ENCODE results near the gene FAM221B. TPM values are rescaled to one million over a fixed set of nuclear protein-coding genes. Genes with fewer than 3 reads are reported as not detected.

The FAM221B gene
- total RNA-seq, 1 experiment from 2014 or later: not detected

DNA sequence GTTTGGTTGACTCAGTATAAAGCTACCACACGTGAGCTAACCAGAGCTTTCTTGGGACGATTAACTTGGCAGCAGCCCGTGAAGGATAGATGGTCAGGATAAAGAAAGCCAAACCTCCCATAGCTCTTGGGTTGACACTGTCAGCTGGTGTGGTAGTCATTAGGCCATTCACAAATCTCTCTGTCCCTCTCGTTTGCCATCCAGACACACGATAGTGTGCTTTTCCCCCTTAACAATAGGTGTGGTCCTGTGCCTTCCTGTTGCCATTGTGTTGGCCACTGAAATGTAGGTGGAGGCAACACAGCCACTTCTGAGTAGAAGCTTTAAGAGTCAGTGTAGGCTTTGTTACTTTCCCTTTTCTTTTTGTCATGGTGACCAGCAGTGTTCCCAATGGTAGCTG lies 29.9 kb upstream of the FAM221B start:
- Histone ChIP-seq H3K9me3 (replicated peaks) (no peaks in the 10 kb centered on the region), H3K4me3 (no peak overlapping the region), H3K27ac (no peak overlapping the region), H3K36me3 (no peaks in the 10 kb centered on the region), H3K27me3 (replicated peaks) (no peaks in the 10 kb centered on the region), H3K4me1 (replicated peaks) (no peaks in the 10 kb centered on the region)
- no peak for DNase-seq (ENCODE audit: low read depth in 1 of 2, low spot score in 2 of 2)

DNA sequence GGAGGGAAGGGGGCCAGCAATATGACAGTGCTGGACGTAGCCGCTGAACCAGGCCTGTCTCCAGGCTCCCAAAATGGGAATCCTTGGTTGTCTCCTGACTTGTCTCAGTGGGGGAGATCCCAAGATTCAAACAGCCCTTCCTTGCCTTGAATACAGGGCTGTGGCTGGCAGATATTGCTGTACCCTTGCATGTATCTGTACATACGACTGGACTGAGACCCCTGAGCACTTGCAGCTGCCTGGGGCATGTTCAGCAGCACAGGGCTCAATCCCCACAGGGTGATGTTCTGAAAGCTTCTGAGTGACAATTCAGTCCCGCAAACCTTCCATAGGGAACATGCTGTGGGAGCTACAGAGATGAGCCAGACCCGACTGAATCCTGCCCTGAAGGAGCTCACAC lies 28.4 kb upstream of the FAM221B start:
- no peak for DNase-seq (ENCODE audit: low read depth in 1 of 2, low spot score in 2 of 2)
- no peak overlapping the region for H3K27ac ChIP-seq
- no peak overlapping the region for H3K4me3 ChIP-seq
- H3K27me3 ChIP-seq (replicated peaks): no peaks in the 10 kb centered on the region
- no peaks in the 10 kb centered on the region for H3K4me1 ChIP-seq (replicated peaks)
- H3K36me3 ChIP-seq: no peaks in the 10 kb centered on the region
- H3K9me3 ChIP-seq (replicated peaks): no peaks in the 10 kb centered on the region

GRCh38 chr9:35856206-35856605 lies 27.7 kb upstream of the FAM221B start:
- H3K27ac ChIP-seq: no peak overlapping the region
- no peaks in the 10 kb centered on the region for H3K27me3 ChIP-seq (replicated peaks)
- no peaks in the 10 kb centered on the region for H3K9me3 ChIP-seq (replicated peaks)
- no peak overlapping the region for H3K4me3 ChIP-seq
- H3K4me1 ChIP-seq (replicated peaks): no peaks in the 10 kb centered on the region
- no peak for DNase-seq (ENCODE audit: low read depth in 1 of 2, low spot score in 2 of 2)
- no peaks in the 10 kb centered on the region for H3K36me3 ChIP-seq

DNA sequence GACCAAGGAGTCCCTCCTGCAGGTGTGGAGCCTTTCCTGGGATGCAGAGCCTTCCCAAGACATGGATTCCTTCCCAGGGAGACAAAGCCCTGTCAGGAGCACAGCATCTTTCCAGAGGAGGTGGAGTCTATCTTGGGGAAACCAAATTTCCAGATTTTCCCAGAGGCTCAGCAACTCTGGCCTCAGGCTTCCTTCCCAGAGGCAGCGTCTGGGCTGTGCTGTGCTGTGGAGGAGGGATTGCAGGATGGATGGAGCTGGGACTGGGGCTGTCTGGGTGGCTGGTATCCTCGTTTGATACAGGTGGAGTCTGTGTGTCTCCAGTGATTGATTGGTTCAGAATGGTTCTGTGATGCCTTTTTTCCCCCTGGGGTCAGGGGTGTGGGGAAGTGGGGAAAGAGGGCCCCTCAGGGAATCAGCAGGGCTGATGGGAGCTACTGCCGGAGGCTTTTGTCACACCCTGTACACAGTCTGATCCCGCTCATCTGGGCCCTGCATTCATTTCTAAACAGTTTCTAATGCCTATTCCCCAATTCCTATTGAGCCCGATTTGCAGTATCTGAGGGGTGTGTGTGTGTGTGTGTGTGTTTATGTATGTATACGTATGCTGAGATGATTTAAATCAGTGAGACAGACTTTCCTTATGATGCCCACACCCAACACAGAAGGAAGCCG lies 25.7 kb upstream of the FAM221B start:
- H3K4me1 ChIP-seq (replicated peaks): no peaks in the 10 kb centered on the region
- no peaks in the 10 kb centered on the region for H3K9me3 ChIP-seq (replicated peaks)
- H3K4me3 ChIP-seq: no peak overlapping the region
- no peak overlapping the region for H3K27ac ChIP-seq
- H3K36me3 ChIP-seq: no peaks in the 10 kb centered on the region
- DNase-seq (ENCODE audit: low read depth in 1 of 2, low spot score in 2 of 2): no peak
- H3K27me3 ChIP-seq (replicated peaks): no peaks in the 10 kb centered on the region

GRCh38 chr9:35852876-35853865 lies 24.6 kb upstream of the FAM221B start:
- no peaks in the 10 kb centered on the region for H3K36me3 ChIP-seq
- no peak overlapping the region for H3K4me3 ChIP-seq
- no peaks in the 10 kb centered on the region for H3K27me3 ChIP-seq (replicated peaks)
- no peaks in the 10 kb centered on the region for H3K9me3 ChIP-seq (replicated peaks)
- peak in 1 of 2 experiments; percentile 8 for DNase-seq (ENCODE audit: low read depth in 1 of 2, low spot score in 2 of 2)
- H3K4me1 ChIP-seq (replicated peaks): no peaks in the 10 kb centered on the region
- H3K27ac ChIP-seq: no peak overlapping the region

DNA sequence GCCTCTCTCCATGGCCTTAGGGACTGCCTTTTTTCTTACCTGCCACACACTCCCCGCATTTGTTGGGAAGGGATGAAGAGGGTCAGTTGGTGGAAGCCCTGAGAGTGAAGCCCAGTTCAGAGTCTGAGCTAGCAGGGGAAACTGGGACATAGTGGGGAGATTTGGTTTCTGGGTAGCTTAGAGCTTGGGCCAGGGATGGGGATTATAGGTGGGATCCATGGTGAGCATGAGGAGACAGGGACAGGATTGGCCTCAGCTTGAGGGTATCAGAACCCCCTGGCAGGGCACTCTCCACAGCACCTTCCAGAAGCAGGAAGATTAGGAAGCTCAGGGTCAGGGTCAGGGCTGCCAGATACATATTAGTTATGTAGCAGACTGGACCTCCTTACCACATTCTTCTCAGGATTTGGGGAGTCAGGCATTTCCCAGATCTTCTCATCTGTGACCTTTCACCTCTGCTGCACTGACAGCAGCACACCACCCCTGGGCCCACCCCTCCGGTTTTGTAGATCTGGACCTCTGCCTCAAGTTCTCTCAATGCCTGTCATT lies 23.8 kb upstream of the FAM221B start:
- no peak for DNase-seq (ENCODE audit: low read depth in 1 of 2, low spot score in 2 of 2)
- Histone ChIP-seq H3K4me1 (replicated peaks) (no peaks in the 10 kb centered on the region), H3K9me3 (replicated peaks) (no peaks in the 10 kb centered on the region), H3K4me3 (no peak overlapping the region), H3K36me3 (no peaks in the 10 kb centered on the region), H3K27me3 (replicated peaks) (no peaks in the 10 kb centered on the region), H3K27ac (no peak overlapping the region)

GRCh38 chr9:35847792-35848572 lies 19.4 kb upstream of the FAM221B start:
- H3K9me3 ChIP-seq (replicated peaks): no peaks in the 10 kb centered on the region
- H3K27ac ChIP-seq: no peak overlapping the region
- no peaks in the 10 kb centered on the region for H3K27me3 ChIP-seq (replicated peaks)
- peaks cover 11% of the 10 kb centered on the region for H3K4me1 ChIP-seq (replicated peaks)
- H3K36me3 ChIP-seq: no peaks in the 10 kb centered on the region
- no peak for DNase-seq (ENCODE audit: low read depth in 1 of 2, low spot score in 2 of 2)
- H3K4me3 ChIP-seq: no peak overlapping the region

DNA sequence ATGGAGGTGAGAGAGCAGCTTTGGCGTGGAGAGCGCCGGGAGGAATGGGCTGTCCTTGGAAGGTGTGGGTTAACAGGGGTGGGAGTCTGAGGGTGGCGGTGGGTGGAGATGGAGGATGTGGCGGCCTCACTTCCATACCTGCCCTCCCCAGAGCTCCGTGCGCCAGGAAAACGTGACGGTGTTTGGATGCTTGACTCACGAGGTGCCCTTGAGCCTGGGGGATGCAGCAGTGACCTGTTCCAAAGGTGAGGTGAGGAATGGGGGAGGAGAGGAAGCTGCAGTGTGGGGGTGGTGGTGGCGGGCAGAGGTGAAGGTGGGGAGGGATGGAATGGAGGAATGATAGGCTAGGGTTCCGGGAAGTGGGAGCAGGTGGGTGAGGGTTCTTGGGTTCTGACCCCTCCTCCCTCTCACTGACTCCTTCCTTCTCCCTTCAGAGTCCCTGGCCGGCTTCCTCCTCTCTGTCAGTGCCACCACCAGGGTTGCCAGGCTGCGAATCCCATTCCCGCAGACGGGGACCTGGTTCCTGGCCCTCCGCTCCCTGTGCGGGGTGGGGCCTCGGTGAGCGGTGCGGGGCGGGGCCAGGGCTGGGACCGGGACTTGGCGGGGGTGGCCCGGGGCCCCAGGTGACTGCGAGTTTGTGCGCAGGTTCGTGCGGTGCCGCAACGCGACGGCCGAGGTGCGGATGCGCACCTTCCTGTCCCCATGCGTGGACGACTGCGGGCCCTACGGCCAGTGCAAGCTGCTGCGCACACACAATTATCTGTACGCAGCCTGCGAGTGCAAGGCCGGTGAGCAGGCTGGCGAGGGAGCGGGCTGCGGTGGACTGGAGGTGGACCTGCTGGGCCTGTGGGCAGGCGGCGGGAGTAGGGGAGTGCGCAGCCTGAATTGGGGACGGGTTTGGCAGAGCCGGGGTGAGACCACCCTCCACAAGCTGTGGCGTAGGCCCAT lies 17.6 kb upstream of the FAM221B start:
- Histone ChIP-seq H3K4me3 (no peak overlapping the region), H3K36me3 (no peaks in the 10 kb centered on the region), H3K27ac (no peak overlapping the region), H3K27me3 (replicated peaks) (no peaks in the 10 kb centered on the region), H3K9me3 (replicated peaks) (no peaks in the 10 kb centered on the region), H3K4me1 (replicated peaks) (peaks cover 11% of the 10 kb centered on the region)
- DNase-seq (ENCODE audit: low read depth in 1 of 2, low spot score in 2 of 2): no peak

DNA sequence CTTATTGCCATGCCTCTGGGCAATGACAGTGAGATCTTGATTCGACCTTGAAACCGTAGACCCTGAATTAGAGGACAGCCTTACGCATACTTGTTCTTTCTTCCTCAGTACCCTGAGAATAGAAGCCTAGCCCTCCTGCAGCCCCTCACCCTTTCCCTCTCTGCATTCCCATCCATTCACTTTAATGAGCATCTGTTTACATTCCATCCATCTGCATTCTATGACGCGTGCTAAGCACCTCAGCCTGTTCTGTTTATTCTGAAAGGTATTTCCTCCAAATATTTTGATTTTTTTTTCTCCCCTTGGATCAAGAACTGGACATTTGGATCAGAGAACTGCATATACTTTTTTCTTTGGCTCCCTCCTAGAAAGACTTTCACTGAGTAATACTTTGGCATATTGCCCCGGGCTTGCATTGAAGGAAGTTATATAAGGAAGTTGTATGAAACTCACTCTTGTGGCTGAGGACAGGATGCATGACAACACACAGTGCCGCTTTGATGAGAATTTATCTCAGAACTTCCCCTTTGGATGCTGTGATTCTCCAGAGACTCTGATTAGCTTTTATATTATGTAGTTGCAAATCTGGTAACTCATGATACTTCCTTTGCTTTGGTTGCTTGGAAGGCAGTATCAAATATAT lies 16.2 kb upstream of the FAM221B start:
- H3K27ac ChIP-seq: no peak overlapping the region
- no peaks in the 10 kb centered on the region for H3K9me3 ChIP-seq (replicated peaks)
- DNase-seq (ENCODE audit: low read depth in 1 of 2, low spot score in 2 of 2): peak; percentile 47 to 48
- peaks cover 11% of the 10 kb centered on the region for H3K4me1 ChIP-seq (replicated peaks)
- H3K27me3 ChIP-seq (replicated peaks): no peaks in the 10 kb centered on the region
- no peak overlapping the region for H3K4me3 ChIP-seq
- H3K36me3 ChIP-seq: no peaks in the 10 kb centered on the region

DNA sequence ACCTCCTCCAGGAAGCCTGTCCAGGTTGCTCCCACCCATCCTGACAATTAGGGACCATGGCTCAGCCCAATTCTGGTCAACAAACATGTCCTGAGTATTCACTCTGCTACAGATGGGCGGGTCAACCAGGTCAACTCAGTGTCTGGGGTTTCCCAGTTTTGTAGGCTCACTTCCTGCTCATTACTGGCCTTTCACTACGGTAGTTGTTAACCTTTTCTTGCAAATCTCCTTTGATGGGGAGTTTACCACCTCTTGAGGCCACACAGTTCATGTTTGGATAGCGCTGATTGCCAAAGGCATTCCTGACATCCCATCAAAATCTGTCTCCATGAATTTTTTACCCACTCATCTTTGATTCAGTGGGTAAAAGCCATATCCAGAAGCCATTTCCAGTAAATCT lies 14.3 kb upstream of the FAM221B start:
- no peak overlapping the region for H3K27ac ChIP-seq
- no peak for DNase-seq (ENCODE audit: low read depth in 1 of 2, low spot score in 2 of 2)
- H3K4me1 ChIP-seq (replicated peaks): peaks cover 11% of the 10 kb centered on the region
- H3K4me3 ChIP-seq: no peak overlapping the region
- no peaks in the 10 kb centered on the region for H3K36me3 ChIP-seq
- H3K9me3 ChIP-seq (replicated peaks): no peaks in the 10 kb centered on the region
- no peaks in the 10 kb centered on the region for H3K27me3 ChIP-seq (replicated peaks)

DNA sequence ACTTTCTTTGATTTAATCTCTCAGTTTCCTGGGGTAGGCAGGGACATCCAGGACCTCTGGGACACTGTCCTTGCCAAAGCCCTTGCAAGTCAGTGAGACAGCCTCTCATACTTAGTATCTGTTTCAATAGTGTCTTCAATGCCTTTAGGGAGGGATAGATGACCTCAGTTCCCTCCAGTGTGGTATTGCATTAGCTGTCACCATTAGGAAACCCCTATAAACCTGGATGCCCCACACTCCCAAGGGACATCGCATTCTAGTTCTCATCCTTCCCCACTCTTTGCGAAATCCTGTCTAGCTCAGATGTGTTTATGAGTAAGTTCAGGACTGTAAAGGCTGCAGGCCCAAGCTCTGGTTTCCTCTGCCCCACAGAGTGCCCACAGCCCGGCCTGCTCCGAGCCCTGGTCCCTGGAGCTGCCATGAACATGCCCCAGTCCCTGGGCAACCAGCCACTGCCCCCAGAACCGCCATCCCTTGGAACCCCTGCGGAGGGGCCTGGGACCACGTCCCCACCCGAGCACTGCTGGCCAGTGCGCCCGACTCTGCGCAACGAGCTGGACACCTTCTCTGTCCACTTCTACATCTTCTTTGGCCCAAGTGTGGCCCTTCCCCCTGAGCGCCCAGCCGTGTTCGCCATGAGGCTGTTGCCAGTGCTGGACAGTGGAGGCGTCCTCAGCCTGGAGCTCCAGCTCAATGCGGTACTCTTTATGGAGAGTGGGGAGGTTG lies 13.7 kb upstream of the FAM221B start:
- no peak for DNase-seq (ENCODE audit: low read depth in 1 of 2, low spot score in 2 of 2)
- Histone ChIP-seq H3K4me1 (replicated peaks) (peaks cover 11% of the 10 kb centered on the region), H3K27ac (no peak overlapping the region), H3K36me3 (no peaks in the 10 kb centered on the region), H3K27me3 (replicated peaks) (no peaks in the 10 kb centered on the region), H3K9me3 (replicated peaks) (no peaks in the 10 kb centered on the region), H3K4me3 (no peak overlapping the region)

DNA sequence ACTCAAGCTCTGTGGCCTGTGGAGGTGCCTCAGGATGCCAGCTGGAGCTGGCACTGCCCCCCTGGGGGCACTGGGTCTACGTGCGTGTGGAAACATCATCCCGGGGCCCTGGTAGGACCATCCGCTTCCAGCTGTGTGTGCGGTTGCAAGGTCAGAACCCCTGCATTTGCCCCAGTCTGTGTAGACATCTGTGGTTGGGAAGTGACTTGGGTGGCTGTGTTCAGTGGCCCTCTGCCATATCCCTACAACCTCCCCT lies 13.0 kb upstream of the FAM221B start:
- no peaks in the 10 kb centered on the region for H3K27me3 ChIP-seq (replicated peaks)
- no peak for DNase-seq (ENCODE audit: low read depth in 1 of 2, low spot score in 2 of 2)
- no peaks in the 10 kb centered on the region for H3K36me3 ChIP-seq
- H3K4me3 ChIP-seq: no peak overlapping the region
- no peak overlapping the region for H3K27ac ChIP-seq
- peaks cover 11% of the 10 kb centered on the region for H3K4me1 ChIP-seq (replicated peaks)
- H3K9me3 ChIP-seq (replicated peaks): no peaks in the 10 kb centered on the region

Measured in SJSA1 (cell line).